OCI-LY1 (cell line): ENCODE data around the gene TMEM9.

ENCODE experiments used
- H2AFZ ChIP-seq: fragments of 200-600 bp; sonication (generic), shearing (Covaris generic); 2 replicates; pipeline ENCODE4 v1.6.0; 2014; ENCODE audit warnings: antibody characterized with exemption, mild to moderate bottlenecking, low read length
- H3F3A ChIP-seq: fragments of 200-600 bp; sonication (generic), shearing (Covaris generic); 2 replicates; pipeline ENCODE4 v1.6.0; 2014; ENCODE audit warnings: mild to moderate bottlenecking, antibody characterized with exemption, low read length, moderate library complexity; ENCODE audit not compliant: insufficient read depth
- H3K27ac ChIP-seq: fragments of 200-600 bp; sonication (generic); 2 replicates; pipeline ENCODE4 v1.5.1; 2014; ENCODE audit warnings: low read length, mixed run types, mild to moderate bottlenecking, low read depth; ENCODE audit not compliant: poor library complexity, severe bottlenecking
- H3K27me3 ChIP-seq: fragments of 200-600 bp; sonication (generic); 2 replicates; pipeline ENCODE4 v1.6.0; 2014; ENCODE audit warnings: antibody characterized with exemption, mild to moderate bottlenecking, low read length, moderate library complexity; ENCODE audit not compliant: insufficient read depth
- H3K36me3 ChIP-seq: fragments of 200-600 bp; sonication (generic); 2 replicates; pipeline ENCODE4 v1.6.1; 2014; ENCODE audit warnings: mild to moderate bottlenecking, antibody characterized with exemption, low read length, moderate library complexity, mixed read lengths; ENCODE audit not compliant: insufficient read depth
- H3K4me1 ChIP-seq: fragments of 200-600 bp; sonication (generic); 2 replicates; pipeline ENCODE4 v1.5.1; 2014; ENCODE audit warnings: mild to moderate bottlenecking, low read length, moderate library complexity; ENCODE audit not compliant: insufficient read depth, severe bottlenecking
- H3K4me2 ChIP-seq: fragments of 200-600 bp; sonication (generic), shearing (Covaris generic); 2 replicates; pipeline ENCODE4 v1.6.1; 2014; ENCODE audit warnings: low read length
- H3K4me3 ChIP-seq: fragments of 200-600 bp; sonication (generic); 2 replicates; pipeline ENCODE4 v1.5.1; 2014; ENCODE audit warnings: low read length, low read depth, mild to moderate bottlenecking, mixed read lengths; ENCODE audit not compliant: poor library complexity, severe bottlenecking
- H3K79me2 ChIP-seq: fragments of 200-600 bp; shearing (Covaris generic); 2 replicates; pipeline ENCODE4 v1.6.1; 2016; ENCODE audit warnings: mixed run types, low read length, mixed read lengths; ENCODE audit not compliant: insufficient read depth
- H3K9ac ChIP-seq: fragments of 200-600 bp; sonication (generic), shearing (Covaris generic); 2 replicates; pipeline ENCODE4 v1.6.1; 2014; ENCODE audit warnings: mild to moderate bottlenecking, low read length, mixed read lengths
- H3K9me2 ChIP-seq: fragments of 200-600 bp; sonication (generic), shearing (Covaris generic); 2 replicates; pipeline ENCODE4 v1.6.1; 2014; ENCODE audit warnings: low read depth, mild to moderate bottlenecking, low read length, mixed read lengths
- H3K9me3 ChIP-seq: fragments of 200-600 bp; shearing (Covaris generic); 2 replicates; pipeline ENCODE4 v1.6.1; 2014; ENCODE audit warnings: low read length, mixed read lengths
- H4K20me1 ChIP-seq: fragments of 200-600 bp; sonication (generic), shearing (Covaris generic); 2 replicates; pipeline ENCODE4 v1.6.0; 2016; ENCODE audit warnings: mild to moderate bottlenecking, low read length; ENCODE audit not compliant: insufficient read depth
- EZH2 ChIP-seq: fragments of 200-600 bp; sonication (generic), shearing (Covaris generic); IDR thresholded peaks from 2 replicates; pipeline ENCODE4 v1.8.0; 2017; ENCODE audit warnings: borderline replicate concordance, mixed run types, mild to moderate bottlenecking, antibody characterized with exemption, low read length, moderate library complexity, mixed read lengths
- TF ChIP-seq, protein P1 (sequence below): fragments of 200-600 bp; sonication (generic), shearing (Covaris generic); IDR thresholded peaks from 2 replicates; pipeline ENCODE4 v1.5.1; 2017; ENCODE audit warnings: mild to moderate bottlenecking, antibody characterized with exemption, low read length, moderate library complexity, mixed read lengths

Gene TMEM9

DNA sequence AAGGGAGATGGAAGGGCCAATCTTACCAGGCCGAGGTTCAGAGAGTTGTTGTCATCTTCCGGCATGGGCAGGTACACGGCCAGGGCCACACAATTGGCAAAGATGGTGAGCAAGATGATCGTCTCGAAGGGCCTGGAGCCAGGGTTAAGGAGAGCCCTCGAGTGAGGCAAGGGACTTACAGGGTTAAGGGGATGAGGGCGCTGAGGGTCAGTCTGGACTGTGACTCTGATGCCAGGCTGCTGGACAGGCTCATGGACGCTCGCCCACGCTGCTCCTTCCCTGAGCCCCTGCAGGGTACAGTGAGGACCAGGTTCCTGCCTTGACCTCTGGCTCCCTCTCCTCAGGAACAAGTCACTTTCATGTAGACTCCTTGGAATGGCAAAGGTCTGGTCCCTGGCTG lies 44.1 kb downstream of the TMEM9 start:
- Histone ChIP-seq H3K9ac (no peak overlapping the region), H3F3A (no peaks in the 10 kb centered on the region), H3K9me3 (no peaks in the 10 kb centered on the region), H3K27me3 (no peaks in the 10 kb centered on the region), H3K27ac (no peak overlapping the region), H2AFZ (no peak overlapping the region), H3K4me1 (no peaks in the 10 kb centered on the region), H3K36me3 (no peaks in the 10 kb centered on the region), H3K9me2 (no peaks in the 10 kb centered on the region), H3K79me2 (no peaks in the 10 kb centered on the region), H4K20me1 (no peaks in the 10 kb centered on the region), H3K4me3 (no peak overlapping the region), H3K4me2 (no peak overlapping the region)
- TF ChIP-seq, protein P1, sequence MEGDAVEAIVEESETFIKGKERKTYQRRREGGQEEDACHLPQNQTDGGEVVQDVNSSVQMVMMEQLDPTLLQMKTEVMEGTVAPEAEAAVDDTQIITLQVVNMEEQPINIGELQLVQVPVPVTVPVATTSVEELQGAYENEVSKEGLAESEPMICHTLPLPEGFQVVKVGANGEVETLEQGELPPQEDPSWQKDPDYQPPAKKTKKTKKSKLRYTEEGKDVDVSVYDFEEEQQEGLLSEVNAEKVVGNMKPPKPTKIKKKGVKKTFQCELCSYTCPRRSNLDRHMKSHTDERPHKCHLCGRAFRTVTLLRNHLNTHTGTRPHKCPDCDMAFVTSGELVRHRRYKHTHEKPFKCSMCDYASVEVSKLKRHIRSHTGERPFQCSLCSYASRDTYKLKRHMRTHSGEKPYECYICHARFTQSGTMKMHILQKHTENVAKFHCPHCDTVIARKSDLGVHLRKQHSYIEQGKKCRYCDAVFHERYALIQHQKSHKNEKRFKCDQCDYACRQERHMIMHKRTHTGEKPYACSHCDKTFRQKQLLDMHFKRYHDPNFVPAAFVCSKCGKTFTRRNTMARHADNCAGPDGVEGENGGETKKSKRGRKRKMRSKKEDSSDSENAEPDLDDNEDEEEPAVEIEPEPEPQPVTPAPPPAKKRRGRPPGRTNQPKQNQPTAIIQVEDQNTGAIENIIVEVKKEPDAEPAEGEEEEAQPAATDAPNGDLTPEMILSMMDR, result no peak
- no peak for TF ChIP-seq EZH2

DNA sequence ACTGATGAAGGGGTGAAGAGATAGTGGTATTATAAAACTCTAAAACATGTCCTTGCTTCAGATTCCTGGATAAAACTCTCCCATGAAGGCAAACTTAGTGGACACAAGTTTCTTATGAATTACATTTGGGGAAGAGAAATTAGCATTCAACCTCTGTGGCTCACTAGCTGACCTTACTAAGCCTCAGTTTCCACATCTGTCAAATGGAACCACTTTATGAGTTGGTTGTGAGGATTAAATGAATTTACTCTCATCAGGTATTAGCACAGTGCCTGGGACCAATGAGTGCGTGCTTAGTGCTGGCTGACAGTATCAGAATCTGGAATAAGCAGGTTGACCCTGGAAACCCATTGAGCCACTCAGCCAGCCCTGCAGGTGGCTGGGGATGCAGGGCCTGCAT lies 44.6 kb downstream of the TMEM9 start:
- Histone ChIP-seq H3K27ac (no peak overlapping the region), H3K4me1 (no peaks in the 10 kb centered on the region), H3K36me3 (no peaks in the 10 kb centered on the region), H2AFZ (no peak overlapping the region), H3K9me2 (no peaks in the 10 kb centered on the region), H3K4me2 (no peak overlapping the region), H3K4me3 (no peak overlapping the region), H4K20me1 (no peaks in the 10 kb centered on the region), H3K27me3 (no peaks in the 10 kb centered on the region), H3K9ac (no peak overlapping the region), H3K79me2 (no peaks in the 10 kb centered on the region), H3F3A (no peaks in the 10 kb centered on the region), H3K9me3 (no peaks in the 10 kb centered on the region)
- no peak for TF ChIP-seq EZH2
- TF ChIP-seq, protein P1, result no peak

DNA sequence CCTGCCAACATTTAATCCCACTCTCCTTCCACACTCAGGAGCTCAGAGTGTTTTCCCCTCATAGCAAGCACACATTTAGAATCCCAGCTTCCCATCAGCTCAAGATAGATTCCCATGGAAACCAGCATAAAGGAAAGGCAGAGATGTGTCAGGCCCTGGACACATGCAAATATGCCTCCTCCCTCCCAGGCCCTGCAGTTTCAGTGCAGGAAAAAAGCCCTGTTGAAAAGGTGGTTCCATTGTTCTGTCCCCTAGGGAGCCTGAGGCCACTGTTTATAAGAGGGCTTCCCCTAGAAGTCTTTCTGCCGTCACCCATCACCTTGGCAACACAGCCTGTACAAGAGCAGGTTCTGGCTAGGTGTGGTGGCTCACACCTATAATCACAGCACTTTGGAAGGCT lies 45.7 kb downstream of the TMEM9 start:
- H4K20me1 ChIP-seq, result no peaks in the 10 kb centered on the region
- no peaks in the 10 kb centered on the region for H3F3A ChIP-seq

More for the DNA sequence above, 45.7 kb downstream of the TMEM9 start:
- H3K27me3 ChIP-seq, result no peaks in the 10 kb centered on the region
- no peaks in the 10 kb centered on the region for H3K36me3 ChIP-seq
- H3K9ac ChIP-seq, result no peak overlapping the region
- no peak overlapping the region for H3K27ac ChIP-seq
- H3K4me1 ChIP-seq, result no peaks in the 10 kb centered on the region
- no peaks in the 10 kb centered on the region for H3K9me2 ChIP-seq
- H2AFZ ChIP-seq, result no peak overlapping the region
- H3K4me2 ChIP-seq, result no peak overlapping the region
- H3K79me2 ChIP-seq, result no peaks in the 10 kb centered on the region
- H3K4me3 ChIP-seq, result no peak overlapping the region
- H3K9me3 ChIP-seq, result no peaks in the 10 kb centered on the region
- TF ChIP-seq, protein P1, result no peak
- TF ChIP-seq EZH2, result no peak
